ENCODE data around the gene AK5. TPM values are rescaled to one million over a fixed set of nuclear protein-coding genes. Genes with fewer than 3 reads are reported as not detected.

AK5 gene
- total and polyA plus RNA-seq, 2 of the 4 experiments (the other 2 are of a cell fraction), result 22.5 to 25.8 TPM

GRCh38 chr1:77383236-77383635, 101.4 kb downstream of the AK5 start:
- H3K4me3 ChIP-seq (ENCODE audit: insufficient read depth, low read depth, low read length), result no peak overlapping the region
- no peak overlapping the region for H2AK9ac ChIP-seq (replicated peaks; ENCODE audit: low read depth, low read length, poor library complexity)
- no peaks in the 10 kb centered on the region; the same call in 1 of the 2 replicates for H3K36me3 ChIP-seq (ENCODE audit: control insufficient read depth, insufficient read depth, low read length)
- H2BK120ac ChIP-seq (ENCODE audit: low read depth, low read length), result no peak overlapping the region
- ATAC-seq (ENCODE audit: low read depth) (no peak), DNase-seq (no peak)
- no CpG with 5 or more reads among the region's 1 CpG for WGBS, 2 experiments (ENCODE audit: extremely low coverage in 2 of 2, insufficient read length in 1 of 2)
- dilution Hi-C loops (cut with HindIII; ENCODE audit: low sequenced_read_pairs, unreplicated experiment), result no loop called here
- H3K27me3 ChIP-seq (ENCODE audit: control insufficient read depth, insufficient read depth, low read length), result no peaks in the 10 kb centered on the region
- no peak overlapping the region for H4K8ac ChIP-seq (ENCODE audit: low read depth in 2 of 2, low read length in 2 of 2)
- no peak overlapping the region for H4K5ac ChIP-seq (ENCODE audit: low read depth, low read length)
- BruUV-seq (replicated peaks), result no TSS peak
- CTCF ChIA-PET, result no interaction called here
- POLR2A ChIA-PET (ENCODE audit: unreplicated experiment), result no interaction called here
- H3K56ac ChIP-seq (ENCODE audit: extremely low read depth, insufficient read depth, low read length), result no peak overlapping the region
- no peak overlapping the region for H3K18ac ChIP-seq (ENCODE audit: low read depth, low read length)
- H4K91ac ChIP-seq (ENCODE audit: insufficient read depth, low read depth, low read length), result no peak overlapping the region
- H3K9me3 ChIP-seq (ENCODE audit: control insufficient read depth, insufficient read depth, low read length), result no peaks in the 10 kb centered on the region
- H2AK5ac ChIP-seq (ENCODE audit: low read depth, low read length), result no peak overlapping the region
- H3K4ac ChIP-seq (ENCODE audit: low read depth, low read length), result no peak overlapping the region
- H2BK20ac ChIP-seq (ENCODE audit: low read depth, low read length), result no peak overlapping the region
- in situ Hi-C loops (cut with MboI; ENCODE audit: low sequenced_read_pairs), result no loop called here
- H2BK5ac ChIP-seq (ENCODE audit: low read depth, low read length, poor library complexity, severe bottlenecking), result no peak overlapping the region
- no peak overlapping the region for H3K23ac ChIP-seq (ENCODE audit: low read depth, low read length)
- H3K9ac ChIP-seq (ENCODE audit: low read depth, low read length), result no peak overlapping the region
- H3K9me1 ChIP-seq (ENCODE audit: insufficient read depth, low read length), result peaks cover 8% of the 10 kb centered on the region; the same call in 1 of the 2 replicates
- H2AFZ ChIP-seq (replicated peaks; ENCODE audit: low read length, poor library complexity), result no peak overlapping the region
- H3K4me2 ChIP-seq (ENCODE audit: low read depth, low read length), result no peak overlapping the region
- no peak overlapping the region for H3K14ac ChIP-seq (replicated peaks; ENCODE audit: low read depth, low read length)
- H2BK15ac ChIP-seq (ENCODE audit: low read depth, low read length), result no peak overlapping the region
- intact Hi-C loops (cut with micrococcal nuclease), result no loop called here
- TF ChIP-seq MXI1 (IDR thresholded peaks at IDR 0.05; ENCODE audit: borderline replicate concordance, low read depth, low read length) (no peak), USF2 (IDR thresholded peaks at IDR 0.05; ENCODE audit: low read depth, low read length) (no peak), RAD21 (IDR thresholded peaks at IDR 0.05; ENCODE audit: low read length) (no peak), RFX5 (IDR thresholded peaks at IDR 0.05; ENCODE audit: low read depth, low read length) (no peak), FOS (IDR thresholded peaks at IDR 0.05; ENCODE audit: low read depth, low read length) (no peak), BHLHE40 (IDR thresholded peaks at IDR 0.05; ENCODE audit: low read depth, low read length) (no peak), RCOR1 (IDR thresholded peaks at IDR 0.05; ENCODE audit: insufficient replicate concordance, low read length) (no peak)
- H3K27ac ChIP-seq (ENCODE audit: insufficient read depth, low read length), result no peak overlapping the region
- H3K79me1 ChIP-seq (ENCODE audit: low read depth in 1 of 2, low read length in 2 of 2), result peaks cover 0 to 41% of the 10 kb centered on the region in 2 experiments; a peak in 2 of 4 replicates
- H4K20me1 ChIP-seq (ENCODE audit: insufficient read depth, low read length), result no peaks in the 10 kb centered on the region
- peaks cover 14% of the 10 kb centered on the region for H3K4me1 ChIP-seq (ENCODE audit: control insufficient read depth, insufficient read depth, low read length)
